NB4 (cell line): ENCODE measurements around the gene ANKRD11.

Source experiments
- CTCF ChIP-seq: IDR thresholded peaks from one replicate; pipeline ENCODE4 v1.5.1; 2012; ENCODE audit warnings: low read depth, low read length
- MAX ChIP-seq: IDR thresholded peaks from 2 replicates; pipeline ENCODE4 v1.6.1; 2011; ENCODE audit warnings: low read depth, low read length
- POLR2A ChIP-seq: IDR thresholded peaks from 2 replicates; pipeline ENCODE4 v1.6.1; 2011; ENCODE audit warnings: mild to moderate bottlenecking; ENCODE audit not compliant: insufficient read length; ENCODE audit errors: extremely low read depth

- TF ChIP-seq CTCF (no peak), MAX (no peak), POLR2A (no peak)
Measured at GRCh38 chr16:89504091-89504490, 13.7 kb upstream of the ANKRD11 start.
